Endothelial cell of umbilical vein (primary cell): ENCODE data around the gene SLC25A1.

ENCODE experiments used
- FOS ChIP-seq: IDR thresholded peaks from 2 replicates; pipeline ENCODE4 v1.6.1; 2011; ENCODE audit warnings: mild to moderate bottlenecking, low read length, moderate library complexity, borderline replicate concordance; ENCODE audit not compliant: insufficient read depth
- MAX ChIP-seq: IDR thresholded peaks from 2 replicates; pipeline ENCODE4 v1.6.1; 2011; ENCODE audit not compliant: insufficient read depth, insufficient read length
- MYC ChIP-seq: IDR thresholded peaks from one replicate; pipeline ENCODE4 v1.6.1; 2011; ENCODE audit warnings: mild to moderate bottlenecking, low read depth, low read length
- POLR2A ChIP-seq: IDR thresholded peaks from 2 replicates; pipeline ENCODE4 v1.6.1; 2012; ENCODE audit warnings: low read depth, mild to moderate bottlenecking, control low read depth, low read length
- POLR2AphosphoS5 ChIP-seq: IDR thresholded peaks from 2 replicates; pipeline ENCODE4 v1.6.1; 2012; ENCODE audit warnings: low read depth, mild to moderate bottlenecking, control low read depth, low read length, moderate library complexity; ENCODE audit not compliant: insufficient read depth
- TF ChIP-seq, protein P1 (sequence below), 2 donors: IDR thresholded peaks; 1 replicate in 1 of 2; 2 replicates in 1 of 2; pipeline ENCODE4 v1.5.1; 2011; ENCODE audit warnings: low read length in 2 of 2, mild to moderate bottlenecking in 2 of 2, moderate library complexity in 2 of 2, control low read depth in 1 of 2, inconsistent platforms in 1 of 2, low read depth in 1 of 2; ENCODE audit not compliant: insufficient read depth in 1 of 2; ENCODE audit errors: extremely low read depth in 1 of 2

DNA sequence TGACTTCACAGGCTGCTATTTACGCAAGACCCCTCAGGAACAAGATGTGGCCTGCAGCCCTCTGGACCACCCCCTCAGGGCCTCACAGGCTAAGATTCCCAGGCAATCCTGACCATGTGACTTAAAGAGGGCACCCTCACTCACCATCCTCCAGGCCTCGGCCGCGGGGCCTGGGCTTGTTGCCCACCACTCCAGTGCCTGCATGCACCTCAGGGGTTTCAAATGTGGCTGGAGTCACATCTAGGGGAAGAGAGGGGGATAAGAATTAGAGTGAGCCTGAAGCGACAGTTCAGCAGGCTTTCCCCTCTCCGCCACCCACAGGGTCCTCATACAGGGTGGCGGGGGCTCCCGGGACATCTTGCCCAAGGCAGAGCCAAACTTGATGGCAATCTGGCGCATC, 36.1 kb downstream of the SLC25A1 start:
- TF ChIP-seq, protein P1, sequence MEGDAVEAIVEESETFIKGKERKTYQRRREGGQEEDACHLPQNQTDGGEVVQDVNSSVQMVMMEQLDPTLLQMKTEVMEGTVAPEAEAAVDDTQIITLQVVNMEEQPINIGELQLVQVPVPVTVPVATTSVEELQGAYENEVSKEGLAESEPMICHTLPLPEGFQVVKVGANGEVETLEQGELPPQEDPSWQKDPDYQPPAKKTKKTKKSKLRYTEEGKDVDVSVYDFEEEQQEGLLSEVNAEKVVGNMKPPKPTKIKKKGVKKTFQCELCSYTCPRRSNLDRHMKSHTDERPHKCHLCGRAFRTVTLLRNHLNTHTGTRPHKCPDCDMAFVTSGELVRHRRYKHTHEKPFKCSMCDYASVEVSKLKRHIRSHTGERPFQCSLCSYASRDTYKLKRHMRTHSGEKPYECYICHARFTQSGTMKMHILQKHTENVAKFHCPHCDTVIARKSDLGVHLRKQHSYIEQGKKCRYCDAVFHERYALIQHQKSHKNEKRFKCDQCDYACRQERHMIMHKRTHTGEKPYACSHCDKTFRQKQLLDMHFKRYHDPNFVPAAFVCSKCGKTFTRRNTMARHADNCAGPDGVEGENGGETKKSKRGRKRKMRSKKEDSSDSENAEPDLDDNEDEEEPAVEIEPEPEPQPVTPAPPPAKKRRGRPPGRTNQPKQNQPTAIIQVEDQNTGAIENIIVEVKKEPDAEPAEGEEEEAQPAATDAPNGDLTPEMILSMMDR (IDR thresholded peaks at IDR 0.05; ENCODE audit: extremely low read depth in 1 of 2, insufficient read depth in 1 of 2, low read depth in 1 of 2, low read length in 2 of 2): no peak
- TF ChIP-seq POLR2A (no peak), POLR2AphosphoS5 (no peak), MYC (no peak), FOS (no peak), MAX (no peak)
